Body of pancreas (tissue), 4 donors: ENCODE results near the gene CDKN2AIP.

ENCODE experiments used
- POLR2A ChIP-seq, 3 donors: fragments of 450-650 bp; IDR thresholded peaks; one replicate each; pipeline ENCODE4 v1.6.1; 2016; ENCODE audit warnings: antibody characterized with exemption in 3 of 3, mild to moderate bottlenecking in 2 of 3
- TF ChIP-seq, protein P1 (sequence below), 7 experiments: fragments of 450-650 bp in 4 of 7; fragments of 200-600 bp in 3 of 7; sonication (generic) in 3 of 7; IDR thresholded peaks; one replicate each; pipeline ENCODE4 v1.5.1; 2016 to 2019; ENCODE audit warnings: antibody characterized with exemption in 7 of 7

GRCh38 chr4:183455431-183456195 lies 11.2 kb downstream of the CDKN2AIP start:
- no peak for TF ChIP-seq POLR2A (IDR thresholded peaks at IDR 0.05)
- TF ChIP-seq, protein P1, sequence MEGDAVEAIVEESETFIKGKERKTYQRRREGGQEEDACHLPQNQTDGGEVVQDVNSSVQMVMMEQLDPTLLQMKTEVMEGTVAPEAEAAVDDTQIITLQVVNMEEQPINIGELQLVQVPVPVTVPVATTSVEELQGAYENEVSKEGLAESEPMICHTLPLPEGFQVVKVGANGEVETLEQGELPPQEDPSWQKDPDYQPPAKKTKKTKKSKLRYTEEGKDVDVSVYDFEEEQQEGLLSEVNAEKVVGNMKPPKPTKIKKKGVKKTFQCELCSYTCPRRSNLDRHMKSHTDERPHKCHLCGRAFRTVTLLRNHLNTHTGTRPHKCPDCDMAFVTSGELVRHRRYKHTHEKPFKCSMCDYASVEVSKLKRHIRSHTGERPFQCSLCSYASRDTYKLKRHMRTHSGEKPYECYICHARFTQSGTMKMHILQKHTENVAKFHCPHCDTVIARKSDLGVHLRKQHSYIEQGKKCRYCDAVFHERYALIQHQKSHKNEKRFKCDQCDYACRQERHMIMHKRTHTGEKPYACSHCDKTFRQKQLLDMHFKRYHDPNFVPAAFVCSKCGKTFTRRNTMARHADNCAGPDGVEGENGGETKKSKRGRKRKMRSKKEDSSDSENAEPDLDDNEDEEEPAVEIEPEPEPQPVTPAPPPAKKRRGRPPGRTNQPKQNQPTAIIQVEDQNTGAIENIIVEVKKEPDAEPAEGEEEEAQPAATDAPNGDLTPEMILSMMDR (IDR thresholded peaks at IDR 0.05), result no peak
